HepG2 (cell line): ENCODE measurements around the gene PANK4. TPM values are rescaled to one million over a fixed set of nuclear protein-coding genes. Genes with fewer than 3 reads are reported as not detected.

Experiments used
- ARNT2 ChIP-seq: sonication (generic); formaldehyde crosslinking; IDR thresholded peaks from 2 replicates; pipeline ENCODE4 v1.8.0; 2022; ENCODE audit warnings: mild to moderate bottlenecking, low read depth, missing genetic modification reagents, moderate library complexity
- BRD4 ChIP-seq: sonication (generic); formaldehyde crosslinking; IDR thresholded peaks from 2 replicates; pipeline ENCODE4 v1.4.0; 2020; ENCODE audit warnings: missing genetic modification reagents
- HDAC6 ChIP-seq: fragments of 200-600 bp; sonication (generic); IDR thresholded peaks from 2 replicates; pipeline ENCODE4 v1.7.0; 2017; ENCODE audit warnings: mild to moderate bottlenecking, antibody characterized with exemption, low read length, low read depth
- HOXA5 ChIP-seq: sonication (generic); formaldehyde crosslinking; IDR thresholded peaks from 2 replicates; pipeline ENCODE4 v1.4.0; 2020; ENCODE audit warnings: missing genetic modification reagents
- IRF2 ChIP-seq: IDR thresholded peaks from 2 replicates; pipeline ENCODE4 v1.6.1; 2018; ENCODE audit warnings: missing genetic modification reagents, missing compliant biosample characterization
- KDM2A ChIP-seq: sonication (generic); formaldehyde crosslinking; IDR thresholded peaks from 2 replicates; pipeline ENCODE4 v1.4.0; 2020; ENCODE audit warnings: low read depth, missing genetic modification reagents, borderline replicate concordance
- KLF12 ChIP-seq: sonication (generic); formaldehyde crosslinking; IDR thresholded peaks from 2 replicates; pipeline ENCODE4 v1.4.0; 2020; ENCODE audit warnings: missing genetic modification reagents, borderline replicate concordance
- MBNL3 ChIP-seq: fragments of 250-450 bp; sonication (Bioruptor Pico); conservative IDR thresholded peaks from 2 replicates; pipeline ENCODE4 v1.8.0; 2022; ENCODE audit warnings: mild to moderate bottlenecking, inconsistent platforms
- MED1 ChIP-seq: sonication (generic); formaldehyde crosslinking; IDR thresholded peaks from 2 replicates; pipeline ENCODE4 v1.4.0; 2020; ENCODE audit warnings: missing genetic modification reagents
- MED8 ChIP-seq: sonication (generic); formaldehyde crosslinking; IDR thresholded peaks from 2 replicates; pipeline ENCODE4 v1.8.1; 2023; ENCODE audit warnings: mild to moderate bottlenecking, missing genetic modification reagents; ENCODE audit not compliant: insufficient replicate concordance
- MIXL1 ChIP-seq: IDR thresholded peaks from 2 replicates; pipeline ENCODE4 v1.6.1; 2016
- RFX1 ChIP-seq: fragments of 450-650 bp; IDR thresholded peaks from 2 replicates; pipeline ENCODE4 v1.6.1; 2017
- U2AF2 ChIP-seq: fragments of 200-400 bp; formaldehyde crosslinking; IDR thresholded peaks from 2 replicates; pipeline ENCODE4 v1.6.1; 2017; ENCODE audit warnings: low read depth, mild to moderate bottlenecking, low read length
- ZFAT ChIP-seq: sonication (generic); formaldehyde crosslinking; conservative IDR thresholded peaks from 2 replicates; pipeline ENCODE4 v1.8.1; 2023; ENCODE audit warnings: missing genetic modification reagents, inconsistent platforms
- ZMAT3 ChIP-seq: sonication (generic); formaldehyde crosslinking; conservative IDR thresholded peaks from 2 replicates; pipeline ENCODE4 v1.7.0; 2021; ENCODE audit warnings: missing genetic modification reagents
- ZNF160 ChIP-seq: sonication (generic); formaldehyde crosslinking; IDR thresholded peaks from 2 replicates; pipeline ENCODE4 v1.8.0; 2022; ENCODE audit warnings: mild to moderate bottlenecking, inconsistent platforms, missing genetic modification reagents
- ZNF251 ChIP-seq: sonication (generic); formaldehyde crosslinking; IDR thresholded peaks from 2 replicates; pipeline ENCODE4 v1.9.0; 2021; ENCODE audit warnings: mild to moderate bottlenecking, missing genetic modification reagents
- ZNF292 ChIP-seq: sonication (generic); formaldehyde crosslinking; IDR thresholded peaks from 2 replicates; pipeline ENCODE4 v1.8.1; 2022; ENCODE audit warnings: mild to moderate bottlenecking, low read depth, missing genetic modification reagents, borderline replicate concordance
- ZNF749 ChIP-seq: sonication (generic); formaldehyde crosslinking; IDR thresholded peaks from 2 replicates; pipeline ENCODE4 v1.8.0; 2022; ENCODE audit warnings: mild to moderate bottlenecking, missing genetic modification reagents, moderate library complexity, borderline replicate concordance
- polyA plus RNA-seq, 8 experiments: library from polyadenylated mRNA; depleted of rRNA in 3 of 8; stranded (reverse) in 7 of 8; unstranded in 1 of 8; fragments of >200 nt; fragmentation: Illumina TruSeq in 4 of 8; extraction: Trizol in 4 of 8; gene quantifications; 2 replicates each; pipeline versions ENCODE4 v1.2.1 to v1.2.3, GENCODE V29; 2011 to 2016; ENCODE audit warnings: low read depth in 4 of 8, missing spikeins in 1 of 8, mixed read lengths in 1 of 8; ENCODE audit not compliant: insufficient read depth in 1 of 8
- total RNA-seq, 5 experiments: library from RNA; depleted of rRNA; stranded (reverse); fragments of >200 nt; fragmentation: Illumina TruSeq; extraction: Trizol; gene quantifications; 2 replicates each; pipeline ENCODE4 v1.2.3, GENCODE V29; 2016; ENCODE audit warnings: low read depth in 1 of 5
- TF ChIP-seq, protein P1 (sequence below), 2 experiments: sonication (generic) in 1 of 2; formaldehyde crosslinking in 1 of 2; IDR thresholded peaks; 2 replicates each; pipeline versions ENCODE4 v1.5.1 to v1.6.1; 2011 to 2020; ENCODE audit warnings: borderline replicate concordance in 1 of 2, low read depth in 1 of 2, low read length in 1 of 2, mild to moderate bottlenecking in 1 of 2, missing genetic modification reagents in 1 of 2, moderate library complexity in 1 of 2
- TF ChIP-seq, protein P2 (sequence below): sonication (generic); formaldehyde crosslinking; IDR thresholded peaks from 2 replicates; pipeline ENCODE4 v1.4.0; 2020; ENCODE audit warnings: mild to moderate bottlenecking, missing genetic modification reagents

Gene PANK4
- total and polyA plus RNA-seq, 2 of the 13 experiments (the other 11 are each of a cell fraction or from before 2014, with no cell fraction given) = 17.4 to 19.3 TPM

DNA sequence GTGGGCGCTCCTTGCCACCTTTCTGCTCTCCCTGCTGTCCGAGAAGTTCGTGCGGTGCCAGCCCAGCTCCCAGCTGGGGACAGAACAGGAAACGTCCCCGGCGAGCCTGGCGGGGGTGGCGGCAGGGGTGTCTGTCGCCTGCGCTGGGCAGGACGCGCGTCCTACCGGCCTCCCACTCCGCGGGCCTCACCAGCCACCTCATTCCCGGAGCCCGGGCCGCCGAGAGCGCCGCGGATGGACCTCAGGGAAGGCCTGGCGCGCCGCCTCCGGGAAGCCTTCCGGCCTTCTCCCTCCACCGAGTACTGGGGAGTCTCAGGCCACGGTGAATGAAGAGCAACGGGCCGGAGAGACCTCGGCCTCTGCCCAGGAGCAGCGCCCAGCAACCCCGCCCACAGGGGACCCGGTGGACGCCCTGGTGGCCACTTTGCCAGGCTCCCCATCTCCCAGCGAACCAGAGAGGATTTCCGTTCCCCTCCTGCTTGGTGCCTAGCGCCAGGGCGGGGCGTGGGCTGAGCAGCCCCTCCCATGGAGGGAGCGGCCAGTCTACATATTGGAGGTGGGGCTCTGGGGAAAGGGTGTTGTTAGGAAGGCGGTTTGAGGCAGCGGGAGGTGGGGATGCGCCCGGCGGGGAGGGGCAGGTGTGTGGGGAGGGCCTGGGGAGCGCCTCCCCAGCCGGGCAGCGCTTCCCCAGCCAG lies 20.3 kb upstream of the PANK4 start (continued):
- TF ChIP-seq, protein P1, sequence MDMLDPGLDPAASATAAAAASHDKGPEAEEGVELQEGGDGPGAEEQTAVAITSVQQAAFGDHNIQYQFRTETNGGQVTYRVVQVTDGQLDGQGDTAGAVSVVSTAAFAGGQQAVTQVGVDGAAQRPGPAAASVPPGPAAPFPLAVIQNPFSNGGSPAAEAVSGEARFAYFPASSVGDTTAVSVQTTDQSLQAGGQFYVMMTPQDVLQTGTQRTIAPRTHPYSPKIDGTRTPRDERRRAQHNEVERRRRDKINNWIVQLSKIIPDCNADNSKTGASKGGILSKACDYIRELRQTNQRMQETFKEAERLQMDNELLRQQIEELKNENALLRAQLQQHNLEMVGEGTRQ (IDR thresholded peaks at IDR 0.05; ENCODE audit: low read depth, low read length) = no peak
- TF ChIP-seq, protein P1 (CRISPR knock-in tag; IDR thresholded peaks at IDR 0.05; ENCODE audit: borderline replicate concordance) = no peak
- peak; percentile 29; the same call in 1 of the 2 replicates for TF ChIP-seq KLF12 (CRISPR knock-in tag)
- TF ChIP-seq MED1 (CRISPR knock-in tag) = no peak
- TF ChIP-seq, protein P2, sequence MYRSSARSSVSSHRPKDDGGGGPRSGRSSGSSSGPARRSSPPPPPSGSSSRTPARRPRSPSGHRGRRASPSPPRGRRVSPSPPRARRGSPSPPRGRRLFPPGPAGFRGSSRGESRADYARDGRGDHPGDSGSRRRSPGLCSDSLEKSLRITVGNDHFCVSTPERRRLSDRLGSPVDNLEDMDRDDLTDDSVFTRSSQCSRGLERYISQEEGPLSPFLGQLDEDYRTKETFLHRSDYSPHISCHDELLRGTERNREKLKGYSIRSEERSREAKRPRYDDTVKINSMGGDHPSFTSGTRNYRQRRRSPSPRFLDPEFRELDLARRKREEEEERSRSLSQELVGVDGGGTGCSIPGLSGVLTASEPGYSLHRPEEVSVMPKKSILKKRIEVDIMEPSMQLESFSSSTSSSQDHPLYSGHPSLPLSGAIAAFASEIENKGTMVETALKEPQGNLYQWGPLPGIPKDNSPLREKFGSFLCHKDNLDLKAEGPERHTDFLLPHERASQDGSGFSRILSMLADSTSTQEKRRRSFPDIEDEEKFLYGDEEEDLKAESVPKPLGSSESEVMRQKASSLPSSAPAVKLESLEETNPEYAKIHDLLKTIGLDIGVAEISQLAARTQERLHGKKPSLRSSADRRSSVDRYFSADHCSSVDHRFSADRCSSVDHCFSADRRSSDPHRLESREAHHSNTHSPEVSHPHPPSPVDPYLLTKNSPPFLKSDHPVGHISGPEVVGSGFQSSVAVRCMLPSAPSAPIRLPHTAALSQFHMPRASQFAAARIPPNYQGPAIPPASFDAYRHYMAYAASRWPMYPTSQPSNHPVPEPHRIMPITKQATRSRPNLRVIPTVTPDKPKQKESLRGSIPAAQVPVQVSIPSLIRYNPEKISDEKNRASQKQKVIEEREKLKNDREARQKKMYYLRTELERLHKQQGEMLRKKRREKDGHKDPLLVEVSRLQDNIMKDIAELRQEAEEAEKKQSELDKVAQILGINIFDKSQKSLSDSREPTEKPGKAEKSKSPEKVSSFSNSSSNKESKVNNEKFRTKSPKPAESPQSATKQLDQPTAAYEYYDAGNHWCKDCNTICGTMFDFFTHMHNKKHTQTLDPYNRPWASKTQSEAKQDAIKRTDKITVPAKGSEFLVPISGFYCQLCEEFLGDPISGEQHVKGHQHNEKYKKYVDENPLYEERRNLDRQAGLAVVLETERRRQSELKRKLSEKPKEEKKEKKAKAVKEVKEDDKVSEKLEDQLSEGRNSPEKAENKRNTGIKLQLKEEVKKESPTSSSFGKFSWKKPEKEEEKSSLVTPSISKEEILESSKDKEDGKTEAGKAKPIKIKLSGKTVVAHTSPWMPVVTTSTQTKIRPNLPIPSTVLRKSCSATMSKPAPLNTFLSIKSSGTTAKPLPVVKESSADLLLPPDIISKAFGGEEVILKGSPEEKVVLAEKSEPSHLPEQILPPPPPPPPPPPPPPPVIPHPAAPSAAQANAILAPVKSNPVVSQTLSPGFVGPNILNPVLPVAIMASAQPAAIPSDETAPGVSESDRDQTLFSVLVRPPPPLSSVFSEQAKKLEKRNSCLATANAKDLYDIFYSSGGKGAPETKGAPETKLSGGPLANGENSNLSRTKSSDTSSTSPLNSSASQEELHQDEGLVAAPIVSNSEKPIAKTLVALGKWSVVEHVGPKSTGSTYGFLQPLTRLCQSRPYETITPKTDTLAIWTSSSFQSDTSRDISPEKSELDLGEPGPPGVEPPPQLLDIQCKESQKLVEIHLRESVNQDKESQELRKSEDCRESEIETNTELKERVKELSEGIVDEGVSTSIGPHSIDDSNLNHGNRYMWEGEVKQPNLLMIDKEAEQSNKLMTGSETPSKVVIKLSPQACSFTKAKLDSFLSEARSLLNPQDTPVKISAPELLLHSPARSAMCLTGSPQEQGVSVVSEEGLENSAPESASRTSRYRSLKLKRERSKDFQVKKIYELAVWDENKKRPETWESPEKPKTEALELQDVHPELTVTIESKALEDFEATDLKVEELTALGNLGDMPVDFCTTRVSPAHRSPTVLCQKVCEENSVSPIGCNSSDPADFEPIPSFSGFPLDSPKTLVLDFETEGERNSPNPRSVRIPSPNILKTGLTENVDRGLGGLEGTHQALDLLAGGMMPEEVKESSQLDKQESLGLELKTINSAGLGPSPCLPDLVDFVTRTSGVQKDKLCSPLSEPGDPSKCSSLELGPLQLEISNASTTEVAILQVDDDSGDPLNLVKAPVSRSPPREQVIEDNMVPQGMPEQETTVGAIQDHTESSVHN (CRISPR knock-in tag) = no peak
- TF ChIP-seq HDAC6 = no peak
- TF ChIP-seq ZNF251 (CRISPR knock-in tag) = no peak
- TF ChIP-seq ZFAT (CRISPR knock-in tag) = no peak
- no peak for TF ChIP-seq ARNT2
- TF ChIP-seq ZNF292 (CRISPR knock-in tag) = no peak
- no peak for TF ChIP-seq IRF2
- TF ChIP-seq ZMAT3 (CRISPR knock-in tag) = no peak
- TF ChIP-seq ZNF160 (CRISPR knock-in tag) = no peak; the same call in 1 of the 2 replicates
- TF ChIP-seq U2AF2 = no peak
- 0 out of 2 replicates have a peak, but pooled peaks have one; percentile 9 for TF ChIP-seq KDM2A (CRISPR knock-in tag)
- TF ChIP-seq MBNL3 (CRISPR knock-in tag) = no peak
- peak; percentile 30 for TF ChIP-seq MED8
- no peak for TF ChIP-seq HOXA5
- no peak for TF ChIP-seq RFX1
- TF ChIP-seq BRD4 (CRISPR knock-in tag) = 0 out of 2 replicates have a peak, but pooled peaks have one; percentile 36
- TF ChIP-seq ZNF749 (CRISPR knock-in tag) = no peak
- TF ChIP-seq MIXL1 (CRISPR knock-in tag) = no peak
